IPS-NIHi11 (cell line): ENCODE measurements around the gene PDLIM3.
A peak's percentile ranks its signal among the peaks of the same experiment; 100 is the strongest.
"Not testable (repeated sequence)": the region's sequence is repeated elsewhere in the genome, so short reads cannot be mapped to it uniquely, and the experiment has no call there.

Source experiments
- DNase-seq: peaks from one replicate; pipeline ENCODE4 v3.0.0; 2012; ENCODE audit warnings: mixed read lengths, low spot score

Gene PDLIM3

DNA sequence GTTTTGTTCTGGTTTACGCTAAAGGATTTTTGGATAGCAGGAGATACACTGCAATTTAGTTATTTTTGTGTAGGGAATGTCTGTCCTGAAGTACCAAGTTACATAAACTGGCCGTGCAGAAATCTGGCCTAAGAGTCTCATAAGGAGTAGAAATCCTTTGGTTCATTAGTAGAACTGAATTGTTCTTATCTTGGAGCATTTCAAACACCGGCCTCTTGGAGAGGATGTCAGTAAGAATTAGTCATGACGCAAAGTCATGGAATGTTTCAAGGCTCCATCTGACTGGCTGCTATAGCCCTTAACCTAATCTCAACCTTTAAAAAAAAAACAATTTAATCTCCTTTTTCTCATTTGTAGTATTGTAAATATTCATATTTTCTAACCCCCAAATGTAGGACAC lies 15.2 kb downstream of the PDLIM3 start:
- no peak for DNase-seq

DNA sequence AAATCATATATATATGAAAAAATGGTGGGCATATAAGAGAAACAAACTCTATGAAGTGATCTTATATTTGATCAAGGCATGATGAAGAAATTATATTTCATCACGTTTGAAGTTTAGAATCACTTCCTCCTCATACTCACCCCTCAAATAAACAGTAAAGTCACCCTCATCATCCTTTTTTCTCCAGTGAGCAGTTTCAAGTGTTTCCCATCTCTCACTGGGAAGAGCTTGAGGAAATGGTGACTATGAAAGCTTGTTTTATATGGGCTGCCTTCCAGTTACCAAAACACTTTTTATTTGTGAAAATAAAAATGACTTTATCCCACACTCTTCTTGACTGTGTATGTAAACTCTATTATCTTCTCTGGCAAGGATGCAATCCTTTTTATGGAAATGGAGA lies 16.8 kb downstream of the PDLIM3 start:
- no peak for DNase-seq

DNA sequence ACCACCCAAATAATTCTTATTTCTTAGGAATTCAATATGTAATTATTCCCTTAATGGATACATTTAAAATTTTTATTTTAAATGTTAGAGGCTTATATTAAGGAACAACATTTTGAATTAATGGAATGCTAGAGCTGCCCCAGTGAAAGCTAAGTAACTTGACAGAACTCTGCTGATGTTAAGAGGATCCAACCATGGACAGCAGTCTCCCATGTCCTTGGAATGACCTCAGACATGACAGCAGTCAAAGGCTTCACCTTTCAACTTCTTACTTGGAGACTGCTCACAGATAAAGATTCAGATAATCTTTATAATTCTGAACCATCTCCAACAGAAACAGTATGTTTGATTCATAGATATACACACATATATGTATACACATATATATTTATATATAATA lies 17.2 kb downstream of the PDLIM3 start:
- DNase-seq, result no peak

DNA sequence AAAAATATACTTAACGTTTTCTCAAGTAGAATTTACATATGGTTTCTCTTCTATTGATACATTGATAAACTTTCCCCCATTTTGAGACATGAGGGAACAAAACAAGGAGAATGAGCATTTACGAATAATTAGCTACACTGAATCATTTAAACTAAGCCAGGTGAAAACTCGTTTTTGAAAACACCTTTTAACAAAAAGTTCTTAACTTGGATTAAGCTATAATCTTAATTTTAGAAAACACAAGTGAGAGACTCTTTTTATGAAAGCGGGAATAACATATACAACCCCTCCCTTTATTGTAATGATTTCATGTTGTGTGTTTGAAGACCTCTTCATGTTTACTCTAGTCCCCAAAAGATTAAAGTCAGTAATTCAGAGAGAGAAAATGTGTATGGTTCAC lies 20.1 kb downstream of the PDLIM3 start:
- no peak for DNase-seq

DNA sequence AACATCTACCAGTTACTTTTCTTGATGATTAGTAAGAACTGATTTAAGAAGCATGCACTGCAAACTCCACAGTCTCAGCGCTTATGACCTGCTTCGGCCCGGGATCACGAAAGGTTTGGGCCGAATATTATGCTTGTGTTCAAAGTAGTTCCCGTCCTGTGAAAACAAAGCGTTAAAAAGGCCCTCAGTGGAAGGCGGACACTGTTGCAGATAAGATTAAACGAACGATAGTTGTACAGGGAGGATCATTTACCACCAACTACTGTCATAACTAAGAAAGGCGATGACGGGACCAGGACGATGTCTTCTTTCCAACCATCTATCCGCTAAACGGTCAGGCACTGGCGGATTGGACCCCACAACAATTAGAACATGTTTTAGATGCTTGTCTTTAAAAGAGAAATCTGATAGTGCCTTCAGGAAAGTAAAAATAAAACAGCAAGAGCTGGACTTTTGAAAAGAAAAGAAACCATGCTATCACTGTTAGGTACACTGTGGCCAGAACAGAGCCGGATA lies 21.1 kb downstream of the PDLIM3 start:
- DNase-seq, result no peak

DNA sequence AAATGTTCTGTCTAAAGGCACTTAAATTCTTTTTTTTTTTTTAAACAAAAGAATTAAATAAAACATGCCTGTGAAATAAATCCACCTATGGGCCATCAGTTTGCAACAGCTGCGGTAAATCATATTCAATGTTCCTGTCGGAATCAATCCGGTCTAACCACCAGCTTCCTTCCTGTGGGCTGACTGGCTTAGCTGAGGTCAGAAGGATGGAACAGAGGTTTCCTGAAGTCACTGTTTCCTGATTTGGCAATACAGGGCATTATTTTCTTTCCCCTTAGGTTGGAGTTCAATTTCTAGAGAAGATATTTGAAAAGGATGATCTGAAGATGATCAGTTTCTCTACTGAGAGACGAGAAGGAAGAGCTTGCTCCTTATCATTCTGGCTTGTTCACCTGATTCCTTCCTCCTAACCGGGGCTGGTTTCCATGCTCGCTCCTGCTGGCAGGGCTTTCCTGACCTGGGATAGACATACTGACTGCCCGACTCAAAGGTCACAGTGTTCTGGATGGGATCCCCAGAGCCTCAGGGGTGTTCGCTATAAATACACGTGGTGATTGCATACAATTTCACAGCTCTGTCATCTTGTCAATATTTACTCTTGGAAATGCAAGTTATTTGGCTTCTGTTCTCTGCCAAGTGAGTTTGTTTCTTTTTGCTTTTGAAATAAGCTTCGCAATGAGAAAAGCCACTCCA lies 21.7 kb downstream of the PDLIM3 start:
- no peak for DNase-seq

DNA sequence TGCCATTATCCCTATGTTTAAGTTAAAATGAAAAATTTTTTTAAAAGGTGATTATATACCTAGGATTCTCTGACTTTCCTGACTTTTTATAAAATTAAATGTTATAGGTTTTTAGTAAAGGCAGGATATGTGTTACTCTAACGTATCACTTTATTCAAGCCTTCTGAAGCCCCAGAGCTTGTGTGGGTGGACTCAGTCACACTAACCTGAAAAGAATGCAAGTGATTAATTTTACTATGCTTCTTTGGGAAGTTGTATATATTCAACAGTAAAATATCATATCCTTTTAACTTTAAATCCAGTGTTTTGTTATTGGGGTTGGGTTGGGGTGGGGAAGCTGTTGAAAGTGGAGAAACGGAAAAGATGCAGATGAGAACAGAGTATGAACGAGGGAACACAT lies 22.8 kb downstream of the PDLIM3 start:
- no peak for DNase-seq

DNA sequence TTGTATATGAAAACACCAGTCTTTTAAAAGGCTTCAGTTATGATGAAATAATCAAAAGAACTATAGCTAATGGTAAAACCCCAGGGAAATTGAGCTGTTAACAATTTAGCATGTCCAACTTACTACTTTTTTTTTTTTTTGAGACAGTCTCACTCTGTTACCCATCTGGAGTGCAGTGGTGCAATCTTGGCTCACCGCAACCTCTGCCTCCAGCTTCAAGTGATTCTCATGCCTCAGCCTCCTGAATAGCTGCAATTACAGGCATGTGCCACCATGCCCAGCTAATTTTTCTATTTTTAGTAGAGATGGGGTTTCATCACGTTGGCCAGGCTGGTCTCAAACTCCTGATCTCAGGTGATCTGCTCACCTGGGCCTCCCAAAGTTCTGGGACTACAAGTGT lies 24.1 kb downstream of the PDLIM3 start:
- DNase-seq, result not testable (repeated sequence)

DNA sequence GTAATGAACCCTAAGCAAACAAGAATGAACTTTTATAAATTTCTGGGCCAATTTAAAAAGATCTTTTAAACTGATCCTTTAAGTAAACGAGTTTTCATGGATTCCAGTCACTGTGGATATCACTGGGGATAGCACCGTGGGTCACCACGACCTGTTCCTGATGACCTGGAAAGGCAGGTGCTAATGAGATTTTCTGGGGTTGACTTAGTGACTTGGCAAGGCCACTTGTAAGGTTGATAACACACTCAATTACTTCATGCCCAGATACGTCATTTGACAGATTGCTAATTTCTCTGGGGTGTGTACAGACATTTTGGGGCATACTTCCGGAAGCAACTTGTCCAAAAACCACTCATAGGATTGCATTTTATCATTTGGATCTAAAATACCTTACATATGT lies 24.5 kb downstream of the PDLIM3 start:
- DNase-seq, result no peak

DNA sequence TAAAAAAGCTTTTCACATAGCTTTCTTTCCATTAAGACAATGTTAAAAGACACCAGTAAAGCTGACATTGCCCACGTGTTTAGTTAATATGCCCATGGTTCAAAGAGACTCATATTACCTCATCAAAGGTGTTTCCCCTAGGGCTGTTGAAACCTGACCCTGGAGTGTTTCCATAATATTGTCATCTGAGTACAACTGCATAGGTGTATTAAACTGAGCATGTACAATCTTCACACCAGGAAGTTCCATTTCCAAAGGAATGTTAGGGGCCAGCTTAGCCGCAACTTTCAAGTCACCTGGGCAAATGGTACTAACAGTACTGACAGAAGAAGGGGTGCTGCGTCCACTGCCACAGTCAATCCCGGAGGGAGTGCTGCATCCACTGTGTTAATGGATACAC lies 27.1 kb downstream of the PDLIM3 start:
- peak; percentile 19 for DNase-seq

DNA sequence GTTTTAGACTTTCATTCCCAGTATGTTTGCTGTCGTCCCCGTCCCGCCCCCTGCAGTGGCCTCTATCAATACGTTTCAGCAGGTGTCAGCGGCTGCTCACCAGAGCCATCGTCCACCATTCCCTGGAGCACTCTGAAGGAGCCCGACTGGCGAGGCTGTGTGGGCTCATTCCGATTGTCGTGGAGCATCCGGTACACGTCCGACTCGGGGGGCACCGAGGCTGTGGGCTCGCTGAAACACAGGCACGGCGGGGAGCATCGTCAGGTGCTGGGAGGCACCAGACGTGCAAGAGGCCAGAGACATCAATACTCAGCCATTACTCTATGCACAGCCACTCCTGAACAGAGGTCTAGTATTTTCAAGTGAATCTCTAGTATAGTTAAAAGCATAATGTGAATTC lies 28.9 kb downstream of the PDLIM3 start:
- no peak for DNase-seq

DNA sequence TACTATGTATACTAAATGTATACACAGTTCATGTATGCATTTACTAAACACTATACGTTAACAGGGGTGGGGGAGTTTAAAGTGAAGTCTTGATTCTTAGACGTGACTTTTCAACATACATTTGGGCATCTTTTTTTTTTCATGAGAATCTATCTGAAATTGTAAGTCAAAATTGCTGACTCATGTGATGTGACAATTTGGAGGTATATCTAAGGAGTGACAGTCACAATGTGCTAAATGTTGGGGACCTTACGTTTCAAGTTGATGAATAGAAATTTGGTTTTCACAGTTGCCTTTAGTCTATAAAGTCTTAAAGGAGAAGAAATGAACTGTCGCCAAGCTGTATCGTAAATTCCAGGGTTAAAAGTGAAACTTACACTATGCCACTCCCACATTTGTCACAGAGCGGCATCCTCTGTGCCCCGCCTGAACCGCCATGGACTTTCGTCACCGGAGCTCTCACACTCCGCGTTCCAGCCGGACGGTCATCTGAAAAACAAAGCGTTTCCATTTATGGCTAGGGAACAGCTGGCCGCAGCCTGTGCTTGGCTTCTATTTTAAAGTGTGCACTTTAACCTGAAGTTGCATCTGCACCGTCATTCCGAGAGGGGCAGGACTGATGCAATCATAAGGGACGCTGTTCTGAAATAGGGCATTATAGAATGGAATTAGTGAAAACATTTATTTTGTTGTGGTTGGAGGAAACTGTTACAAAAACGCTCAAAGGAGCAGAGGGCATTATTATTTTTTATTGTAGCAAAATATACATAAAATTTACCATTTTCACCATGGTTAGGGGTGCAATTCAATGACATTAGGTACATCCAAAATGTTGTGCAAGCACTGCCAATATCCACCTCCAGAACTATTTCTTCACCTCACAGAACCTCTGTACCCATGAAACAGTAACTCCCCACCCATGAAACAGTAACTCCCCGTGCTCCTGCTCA lies 30.9 kb downstream of the PDLIM3 start:
- no peak for DNase-seq

DNA sequence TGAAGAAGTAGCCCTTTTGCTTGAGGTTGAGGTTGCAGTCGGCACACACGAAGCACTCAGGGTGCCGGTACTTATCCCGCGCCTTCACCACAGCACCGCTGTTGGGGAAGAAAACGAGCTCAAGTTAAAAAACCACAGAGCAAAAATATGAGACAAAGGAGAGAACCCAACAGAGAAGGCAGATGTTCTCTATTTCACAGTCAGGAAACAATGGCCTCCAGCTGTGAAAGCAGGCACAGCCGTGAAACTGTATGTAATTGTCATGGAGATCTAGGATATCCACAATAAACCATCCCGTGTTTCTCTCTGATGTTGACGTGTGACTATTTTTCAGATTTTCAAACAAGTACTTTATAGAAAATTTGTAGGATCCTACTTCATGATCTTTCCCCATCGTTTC lies 32.9 kb downstream of the PDLIM3 start:
- DNase-seq, result no peak

DNA sequence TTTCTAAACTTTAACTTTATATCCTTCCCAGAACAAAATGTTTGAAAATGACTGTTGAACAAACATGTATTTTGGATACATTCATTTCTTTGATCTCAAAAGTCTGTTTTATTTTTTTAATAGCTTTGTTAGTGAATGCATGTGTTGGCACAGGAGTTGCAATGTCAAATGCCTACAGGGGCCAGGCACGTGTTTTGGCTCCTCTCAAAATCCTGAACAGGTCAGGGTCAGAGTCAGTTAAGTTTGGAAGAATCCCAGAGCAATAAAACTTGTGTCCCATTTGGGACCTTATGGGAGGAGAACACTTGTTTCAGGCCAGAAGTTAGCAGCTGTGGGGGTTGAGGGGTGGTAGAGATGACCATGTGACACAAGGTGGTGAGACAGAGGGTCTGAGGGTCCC lies 34.7 kb downstream of the PDLIM3 start:
- no peak for DNase-seq

DNA sequence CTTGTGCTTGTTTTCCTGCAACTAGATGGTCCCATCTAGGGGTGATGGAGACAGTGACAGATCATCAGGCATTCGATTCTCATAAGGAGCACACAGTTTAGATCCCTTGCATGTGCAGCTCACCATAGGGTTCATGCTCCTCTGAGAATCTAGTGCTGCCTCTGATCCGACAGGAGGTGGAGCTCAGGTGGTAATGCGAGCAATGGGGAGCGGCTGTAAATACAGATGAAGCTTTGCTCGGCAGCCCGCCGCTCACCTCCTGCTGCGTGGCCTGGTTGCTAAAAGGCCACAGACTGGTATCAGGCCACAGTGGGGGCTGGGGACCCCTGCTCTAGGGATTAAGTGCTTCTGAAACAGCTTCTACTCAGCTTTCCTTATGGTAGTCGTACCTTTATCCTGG lies 35.3 kb downstream of the PDLIM3 start:
- DNase-seq, result no peak

DNA sequence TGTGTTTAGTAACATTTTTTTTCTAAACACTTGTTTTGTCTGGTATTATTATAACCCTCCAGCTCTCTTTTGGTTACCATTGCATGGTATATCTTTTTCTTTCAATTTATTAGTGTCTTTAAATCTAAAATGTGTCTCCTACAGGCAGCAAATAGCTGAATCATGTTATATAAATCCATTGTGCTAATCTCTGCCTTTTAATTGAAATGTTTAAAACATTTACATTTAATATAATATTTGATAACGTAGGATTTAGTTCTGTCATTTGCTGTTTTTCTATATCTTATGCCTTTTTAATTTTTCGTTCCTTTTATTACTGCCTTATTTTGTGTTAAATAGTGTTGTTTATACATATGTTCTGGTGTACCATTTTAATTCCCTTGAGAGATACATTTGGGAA lies 46.7 kb downstream of the PDLIM3 start:
- DNase-seq, result no peak

DNA sequence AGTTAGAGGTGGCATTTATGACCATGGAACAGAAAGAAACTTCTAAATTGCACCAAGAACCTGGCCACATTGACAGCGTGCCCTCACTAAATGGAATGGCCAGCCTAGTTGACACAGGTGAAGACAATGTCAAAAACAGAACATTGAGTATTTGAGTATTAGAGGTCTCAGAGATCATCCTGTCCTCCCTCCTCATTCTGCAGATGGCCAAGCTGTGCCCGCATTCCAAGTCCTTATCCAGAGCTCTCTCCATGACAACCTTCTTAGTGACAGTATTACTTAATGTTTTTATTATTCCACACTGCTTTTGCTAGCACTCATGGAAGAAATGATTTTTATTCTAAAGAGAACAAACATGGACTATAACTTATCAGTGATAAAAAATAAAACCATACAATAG lies 53.9 kb downstream of the PDLIM3 start:
- DNase-seq, result no peak

DNA sequence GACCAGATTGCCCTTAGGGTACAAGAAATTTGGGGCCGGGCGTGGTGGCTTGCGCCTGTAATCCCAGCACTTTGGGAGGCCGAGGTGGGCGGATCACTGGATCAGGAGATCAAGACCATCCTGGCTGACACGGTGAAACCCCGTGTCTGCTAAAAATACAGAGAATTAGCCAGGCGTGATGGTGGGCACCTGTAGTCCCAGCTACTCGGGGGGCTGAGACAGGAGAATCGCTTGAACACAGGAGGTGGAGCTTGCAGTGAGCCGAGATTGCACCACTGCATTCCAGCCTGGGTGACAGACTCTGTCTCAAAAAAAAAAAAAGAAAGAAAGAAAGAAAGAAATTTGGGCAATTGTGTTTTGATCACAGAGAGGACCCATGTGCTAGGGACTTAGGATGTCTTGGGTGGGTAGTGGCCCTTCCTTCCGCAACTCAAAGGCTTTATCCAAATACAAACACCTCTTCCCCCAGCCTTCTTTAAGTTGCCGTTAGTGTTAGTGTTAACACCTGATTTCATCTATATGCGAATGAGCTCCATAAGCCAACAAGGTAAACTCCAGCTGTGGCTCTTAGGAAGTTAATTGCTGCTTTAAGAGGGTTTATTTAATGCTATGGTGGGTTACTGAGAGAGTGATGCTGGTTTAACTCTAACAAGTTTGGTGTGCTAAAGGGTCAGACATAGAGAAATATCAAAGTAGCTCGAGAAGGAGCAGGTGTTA lies 55.1 kb downstream of the PDLIM3 start:
- no peak for DNase-seq

DNA sequence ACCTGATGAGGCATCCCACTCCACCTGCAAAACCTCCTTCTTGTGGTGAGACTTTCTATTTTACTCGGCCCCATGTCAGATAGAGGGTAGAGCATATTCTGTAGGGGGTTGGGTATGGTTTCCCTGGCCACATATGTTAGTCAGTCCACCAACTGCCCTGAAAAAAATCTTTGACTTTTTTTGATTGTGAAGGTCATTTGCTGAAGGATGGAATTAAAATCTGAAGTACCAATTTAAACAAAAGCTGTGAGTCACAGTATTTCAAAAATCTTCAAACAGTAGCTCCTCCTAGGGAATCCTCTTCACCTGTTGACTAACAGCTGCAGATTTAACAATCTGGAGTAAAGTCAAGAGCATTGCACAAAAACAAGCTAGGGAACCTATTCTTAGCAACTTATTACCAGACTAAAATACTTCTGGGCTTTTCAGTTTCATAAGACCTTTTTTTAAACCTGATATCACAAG lies 55.8 kb downstream of the PDLIM3 start:
- no peak for DNase-seq

DNA sequence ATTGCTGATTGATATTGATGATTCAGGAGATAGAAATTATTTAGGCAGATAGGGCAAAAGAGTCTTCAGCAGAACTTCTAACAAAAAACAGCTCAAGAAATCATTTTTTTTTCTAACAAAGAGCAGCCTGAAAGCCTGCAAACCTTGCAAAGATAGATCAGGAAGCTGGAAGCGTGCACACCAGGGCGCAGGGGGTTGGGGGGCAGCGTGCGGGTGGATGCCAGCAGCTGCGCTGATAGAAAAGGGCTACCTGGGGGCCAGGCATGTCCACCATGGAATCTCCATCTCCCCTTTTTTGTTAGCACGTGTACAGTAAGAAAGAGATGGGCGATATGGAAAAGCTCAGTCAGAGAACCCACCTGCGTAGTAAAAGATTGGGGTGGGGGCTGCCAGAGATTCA lies 62.1 kb downstream of the PDLIM3 start:
- no peak for DNase-seq

DNA sequence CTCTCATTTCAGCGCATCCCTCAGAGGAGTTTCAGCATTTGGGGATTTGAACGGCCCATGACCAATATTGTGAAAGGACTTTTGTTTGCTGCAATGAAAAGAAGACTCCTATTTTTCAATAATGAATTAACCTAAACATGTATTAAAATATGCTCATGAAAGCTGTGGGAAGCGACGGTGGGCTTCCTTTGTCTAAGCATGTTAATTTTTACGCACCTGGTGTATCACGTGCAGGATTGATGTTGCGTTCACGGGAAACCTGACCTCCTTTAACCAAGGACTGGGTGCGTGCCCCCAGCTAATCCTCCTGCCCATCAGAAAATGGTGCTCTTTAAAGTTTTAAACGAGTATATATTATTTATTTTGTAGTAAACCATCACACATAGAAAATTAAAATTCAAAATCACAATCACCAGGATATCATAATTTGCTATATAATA lies 63.2 kb downstream of the PDLIM3 start:
- no peak for DNase-seq
